ENCODE data around the gene SRD5A3.
"Not testable (repeated sequence)": the region's sequence is repeated elsewhere in the genome, so short reads cannot be mapped to it uniquely, and the experiment has no call there.

SRD5A3 gene

DNA sequence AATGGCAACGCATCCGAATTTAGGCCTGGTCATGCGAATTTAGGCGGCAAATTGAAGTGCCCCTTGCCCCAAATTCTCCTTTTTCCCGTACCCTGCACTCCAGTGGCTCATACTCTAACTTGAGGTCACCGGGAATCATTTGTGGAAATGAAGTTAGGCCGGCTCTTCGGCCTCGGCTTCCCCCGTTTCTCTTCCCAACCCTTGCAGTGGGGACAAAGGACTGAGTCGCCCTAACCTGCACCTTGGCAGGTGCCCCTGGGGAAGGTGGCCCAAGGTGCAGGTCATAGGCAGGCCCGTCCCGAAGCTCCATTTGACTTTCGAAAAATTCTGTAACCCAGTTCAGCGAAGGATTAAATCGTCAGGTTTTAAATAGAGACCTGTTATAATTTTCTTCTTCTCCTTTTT lies 811 bp downstream of the SRD5A3 start:
- no peak for DNase-seq (ENCODE audit: low read depth)

- no peak for DNase-seq (ENCODE audit: low read depth)
Observed at GRCh38 chr4:55347610-55348228, 1.7 kb downstream of the SRD5A3 start.

GRCh38 chr4:55348466-55348865 lies 2.4 kb downstream of the SRD5A3 start:
- DNase-seq (ENCODE audit: low read depth), result no peak

GRCh38 chr4:55350870-55351269 lies 4.8 kb downstream of the SRD5A3 start:
- not testable (repeated sequence) for DNase-seq (ENCODE audit: low read depth)

DNA sequence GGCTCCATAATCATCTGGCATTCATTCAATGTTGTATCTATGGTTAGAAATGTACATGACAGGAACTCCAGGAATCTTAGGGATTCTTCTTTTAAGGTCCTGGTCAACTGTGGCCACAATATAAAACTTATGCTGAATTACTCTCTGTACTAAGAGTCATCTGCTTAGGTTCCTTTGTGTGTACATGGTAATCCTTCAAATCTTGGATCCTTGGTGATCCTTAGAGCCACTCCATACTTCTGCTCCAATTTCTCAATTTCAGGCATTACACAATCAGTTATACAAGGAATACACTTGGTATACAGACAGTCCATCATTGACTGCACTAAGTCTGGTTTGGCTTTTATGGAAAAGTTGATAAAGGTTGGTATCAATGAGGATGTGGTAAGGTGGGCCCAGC lies 5.8 kb downstream of the SRD5A3 start:
- no peak for DNase-seq (ENCODE audit: low read depth)

- no peak for DNase-seq (ENCODE audit: low read depth)
Observed at GRCh38 chr4:55352726-55353125, 6.7 kb downstream of the SRD5A3 start.

DNA sequence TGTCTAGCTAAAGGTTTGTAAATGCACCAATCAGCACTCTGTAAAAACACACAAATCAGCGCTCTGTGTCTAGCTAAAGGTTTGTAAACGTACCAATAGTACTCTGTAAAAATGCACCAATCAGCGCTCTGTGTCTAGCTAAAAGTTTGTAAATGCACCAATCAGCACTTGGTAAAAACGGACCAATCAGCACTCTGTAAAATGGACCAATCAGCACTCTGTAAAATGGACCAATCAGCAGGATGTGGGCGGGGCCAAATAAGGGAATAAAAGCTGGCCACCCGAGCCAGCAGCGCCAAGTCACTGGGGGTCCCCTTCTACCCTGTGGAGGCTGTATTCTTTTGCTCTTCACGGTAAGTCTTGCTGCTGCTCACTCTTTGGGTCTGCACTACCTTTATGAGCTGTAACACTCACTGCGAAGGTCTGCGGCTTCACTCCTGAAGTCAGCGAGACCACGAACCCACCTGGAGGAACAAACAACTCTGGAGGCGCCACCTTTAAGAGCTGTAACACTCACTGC lies 7.2 kb downstream of the SRD5A3 start:
- not testable (repeated sequence) for DNase-seq (ENCODE audit: low read depth)

DNA sequence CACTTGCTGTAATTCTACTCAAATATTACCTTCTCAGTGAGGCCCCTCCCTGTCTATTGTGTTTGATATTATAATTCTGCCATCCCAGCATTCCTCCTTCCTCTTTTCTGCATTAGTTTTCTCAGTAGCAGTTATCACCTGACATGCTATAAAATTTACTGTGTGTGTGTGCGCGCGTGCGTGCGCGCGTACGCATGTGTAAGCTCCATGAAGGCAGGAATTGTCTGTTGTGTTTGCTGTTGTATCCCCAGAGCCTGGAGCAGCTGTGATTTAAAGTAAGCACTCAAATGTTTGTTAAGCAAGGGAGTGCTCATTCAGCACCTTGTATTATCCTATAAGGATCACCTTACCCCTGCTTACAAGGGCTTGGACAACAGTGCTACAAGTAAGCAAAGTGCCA lies 8.6 kb downstream of the SRD5A3 start:
- no peak for DNase-seq (ENCODE audit: low read depth)

DNA sequence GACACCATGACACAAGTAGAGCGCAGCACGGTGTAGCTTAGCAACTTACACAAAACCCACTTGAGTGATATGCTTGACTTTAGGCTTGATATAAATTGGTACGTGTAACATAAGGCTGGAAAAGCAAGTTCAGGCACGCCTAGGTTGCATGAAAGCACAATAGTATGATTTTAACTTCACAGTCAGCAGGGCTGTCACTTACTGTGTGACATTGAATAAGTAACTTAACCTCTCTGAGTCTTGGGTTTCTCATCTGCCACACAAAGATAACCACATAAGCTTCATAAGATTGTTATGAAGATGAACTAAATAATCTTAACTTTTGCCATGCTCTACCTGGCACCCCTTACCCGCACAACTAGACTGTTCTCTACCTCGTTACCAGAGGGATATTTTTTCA lies 9.5 kb downstream of the SRD5A3 start:
- no peak for DNase-seq (ENCODE audit: low read depth)

DNA sequence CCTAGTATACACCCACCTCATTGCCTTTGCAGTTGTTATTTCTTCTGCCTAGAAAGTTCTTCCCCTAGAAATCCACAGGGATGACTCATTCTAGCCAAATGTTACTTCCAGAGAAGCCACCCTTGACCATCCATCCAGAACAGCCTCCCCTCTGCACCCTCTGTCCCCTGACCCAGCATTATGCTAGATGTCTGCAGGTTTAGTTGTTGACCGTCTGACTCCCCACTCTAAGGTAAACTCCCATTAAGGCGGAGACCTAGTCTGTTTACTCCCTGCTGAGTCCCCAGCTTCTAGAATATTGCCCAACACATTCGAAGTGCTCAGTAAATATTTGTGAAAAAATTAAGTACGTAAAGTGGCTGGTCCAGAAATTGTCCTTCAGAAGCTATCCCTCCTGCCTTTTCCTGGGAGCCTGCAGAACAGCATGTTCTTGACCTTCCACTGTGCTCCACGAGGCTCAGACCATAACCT lies 11.0 kb downstream of the SRD5A3 start:
- no peak for DNase-seq (ENCODE audit: low read depth)

DNA sequence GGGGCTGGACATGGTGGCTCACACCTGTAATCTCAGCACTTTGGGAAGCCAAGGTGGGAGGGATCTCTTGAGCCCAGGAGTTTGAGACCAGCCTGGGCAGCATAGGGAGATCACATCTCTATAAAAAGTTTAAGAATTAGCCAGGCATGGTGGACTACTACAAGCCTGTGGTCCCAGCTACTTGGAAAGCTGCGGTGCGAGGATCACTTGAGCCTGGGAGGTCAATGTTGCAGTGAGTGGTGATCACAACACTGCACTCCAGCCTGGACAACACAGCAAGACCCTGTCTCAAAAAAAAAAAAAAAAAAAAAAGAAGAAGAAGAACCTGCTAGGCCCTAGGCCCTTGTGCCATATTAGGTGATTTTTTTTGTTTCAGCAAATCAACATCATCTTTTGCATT lies 12.2 kb downstream of the SRD5A3 start:
- no peak for DNase-seq (ENCODE audit: low read depth)

GRCh38 chr4:55358668-55359067 lies 12.6 kb downstream of the SRD5A3 start:
- DNase-seq (ENCODE audit: low read depth), result no peak

DNA sequence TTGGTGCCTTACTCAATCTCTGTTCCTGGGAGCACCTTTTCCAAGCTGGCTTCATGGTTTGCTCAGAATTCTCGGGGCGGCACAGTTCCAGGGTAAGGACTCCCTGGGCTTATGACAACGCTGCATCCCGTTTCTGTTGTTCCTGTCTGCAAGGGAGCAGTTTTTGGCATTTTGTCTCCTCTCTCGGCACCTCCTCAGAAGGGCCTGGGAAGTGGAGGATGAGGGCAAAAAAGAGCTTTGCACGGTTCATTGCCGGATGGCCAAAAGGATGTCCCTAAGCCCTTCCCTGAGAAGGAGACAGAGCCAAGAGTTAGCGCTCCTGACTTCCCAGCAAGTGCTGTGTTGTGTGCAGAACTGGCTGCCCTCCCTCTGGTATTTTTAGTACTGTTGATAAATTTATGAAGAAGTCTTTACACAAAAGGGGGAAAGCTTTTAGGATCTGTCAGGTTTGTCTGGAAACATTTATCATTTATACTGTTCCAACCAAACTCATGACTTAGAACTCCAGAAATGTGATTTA lies 13.4 kb downstream of the SRD5A3 start:
- DNase-seq (ENCODE audit: low read depth), result no peak

DNA sequence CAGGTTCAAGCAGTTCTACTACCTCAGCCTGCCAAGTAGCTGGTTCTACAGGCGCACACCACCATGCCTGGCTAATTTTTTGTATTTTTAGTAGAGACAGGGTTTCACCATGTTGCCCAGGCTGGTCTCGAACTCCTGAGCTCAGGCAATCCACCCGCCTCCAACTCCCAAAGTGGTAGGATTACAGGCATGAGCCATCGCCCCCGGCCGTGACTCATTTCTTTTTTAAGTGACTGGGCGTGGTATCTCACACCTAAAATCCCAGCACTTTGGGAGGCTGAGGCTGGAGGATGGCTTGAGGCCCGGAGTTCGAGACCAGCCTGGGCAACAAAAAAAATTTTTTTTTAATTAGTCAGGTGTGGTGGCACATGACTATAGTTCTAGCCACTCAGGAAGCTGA lies 16.9 kb downstream of the SRD5A3 start:
- DNase-seq (ENCODE audit: low read depth), result not testable (repeated sequence)

DNA sequence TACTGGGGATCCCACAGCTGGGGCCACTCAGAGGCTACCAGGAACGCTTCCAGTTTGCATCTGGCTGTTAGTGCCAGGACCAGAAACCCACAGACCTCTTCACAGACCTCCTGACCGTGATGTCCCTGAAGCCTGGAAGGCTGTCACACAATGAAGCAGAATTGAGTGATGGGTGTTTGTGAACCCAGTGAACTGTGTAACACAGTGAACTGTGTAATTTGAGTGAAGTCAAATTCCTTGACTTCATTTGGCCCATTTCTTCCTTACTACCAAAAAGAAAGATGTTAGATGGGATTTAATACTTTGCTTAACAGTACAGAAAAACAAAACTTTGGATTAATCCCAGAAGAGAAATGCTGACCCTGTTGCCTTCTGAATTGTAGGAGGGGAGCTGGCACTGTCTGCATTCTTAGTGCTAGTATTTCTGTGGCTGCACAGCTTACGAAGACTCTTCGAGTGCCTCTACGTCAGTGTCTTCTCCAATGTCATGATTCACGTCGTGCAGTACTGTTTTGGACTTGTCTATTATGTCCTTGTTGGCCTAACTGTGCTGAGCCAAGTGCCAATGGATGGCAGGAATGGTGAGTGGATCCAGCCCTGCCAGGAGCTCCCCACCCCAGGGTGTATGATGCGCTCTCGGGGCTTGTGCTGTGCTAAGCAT lies 17.8 kb downstream of the SRD5A3 start:
- DNase-seq (ENCODE audit: low read depth), result no peak

- no peak for DNase-seq (ENCODE audit: low read depth)
Observed at GRCh38 chr4:55364691-55365344, 18.8 kb downstream of the SRD5A3 start.

DNA sequence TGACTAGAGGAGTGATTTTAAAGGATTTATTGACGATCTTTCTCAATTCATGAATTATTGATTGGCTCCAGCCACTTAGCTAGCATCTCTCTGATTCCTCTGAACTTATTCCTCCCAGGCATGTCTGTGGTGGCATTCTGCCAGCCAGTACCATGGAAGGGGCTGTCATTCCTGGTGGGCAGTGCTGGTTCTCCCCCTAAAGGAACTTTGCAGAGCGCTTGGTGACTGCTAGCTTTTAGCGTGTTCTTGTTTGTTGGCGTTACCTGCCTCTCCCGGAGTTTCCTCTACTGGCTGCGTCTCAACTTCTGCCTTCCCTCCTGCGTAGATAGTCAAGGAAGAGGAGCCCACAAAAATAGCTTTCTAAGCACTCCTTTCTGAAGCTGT lies 19.3 kb downstream of the SRD5A3 start:
- DNase-seq (ENCODE audit: low read depth), result no peak

GRCh38 chr4:55366621-55367020 lies 20.6 kb downstream of the SRD5A3 start:
- DNase-seq (ENCODE audit: low read depth), result no peak

DNA sequence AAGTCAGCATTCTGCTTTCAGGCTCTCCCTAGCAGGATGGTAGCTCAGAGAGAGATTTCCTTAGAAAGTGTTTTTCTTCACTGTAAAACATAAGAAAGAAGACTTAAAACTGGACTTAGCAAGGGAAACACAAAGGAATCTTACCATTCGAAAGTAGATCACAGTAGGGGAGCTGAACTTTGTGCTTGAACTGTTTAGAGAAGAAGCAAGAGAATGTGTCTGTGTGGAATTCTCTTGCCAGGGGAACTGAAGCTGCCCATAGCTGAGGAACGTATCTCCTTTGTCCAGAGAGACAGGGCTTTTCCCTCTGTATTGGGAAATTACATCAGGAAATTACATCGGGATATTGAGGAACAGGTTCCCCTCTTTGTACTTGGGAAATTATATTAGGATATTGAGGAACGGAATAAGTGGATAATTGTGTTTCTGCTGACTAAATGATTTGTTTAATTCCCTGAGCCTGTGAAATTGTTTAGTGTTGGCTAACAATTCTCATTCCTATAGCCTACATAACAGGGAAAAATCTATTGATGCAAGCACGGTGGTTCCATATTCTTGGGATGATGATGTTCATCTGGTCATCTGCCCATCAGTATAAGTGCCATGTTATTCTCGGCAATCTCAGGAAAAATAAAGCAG lies 21.2 kb downstream of the SRD5A3 start:
- DNase-seq (ENCODE audit: low read depth), result no peak

- no peak for DNase-seq (ENCODE audit: low read depth)
Observed at GRCh38 chr4:55369968-55370367, 23.9 kb downstream of the SRD5A3 start.

GRCh38 chr4:55372259-55372658 lies 26.2 kb downstream of the SRD5A3 start:
- DNase-seq (ENCODE audit: low read depth), result no peak

- no peak for DNase-seq (ENCODE audit: low read depth)
Observed at GRCh38 chr4:55373461-55373860, 27.4 kb downstream of the SRD5A3 start.

- DNase-seq (ENCODE audit: low read depth), result no peak
Observed at GRCh38 chr4:55376698-55377097, 30.7 kb downstream of the SRD5A3 start.

All from activated T-cell treated with anti-CD3 and anti-CD28 coated beads for 1 hour (primary cell).